IPS-11a (cell line): ENCODE results near the gene CSRP3.
"Not testable (repeated sequence)": the region's sequence is repeated elsewhere in the genome, so short reads cannot be mapped to it uniquely, and the experiment has no call there.

Experiments
- H3K4me3 ChIP-seq: one replicate; pipeline ENCODE4 v1.5.1; 2013; ENCODE audit warnings: low read depth, low read length, control low read depth

The CSRP3 gene

DNA sequence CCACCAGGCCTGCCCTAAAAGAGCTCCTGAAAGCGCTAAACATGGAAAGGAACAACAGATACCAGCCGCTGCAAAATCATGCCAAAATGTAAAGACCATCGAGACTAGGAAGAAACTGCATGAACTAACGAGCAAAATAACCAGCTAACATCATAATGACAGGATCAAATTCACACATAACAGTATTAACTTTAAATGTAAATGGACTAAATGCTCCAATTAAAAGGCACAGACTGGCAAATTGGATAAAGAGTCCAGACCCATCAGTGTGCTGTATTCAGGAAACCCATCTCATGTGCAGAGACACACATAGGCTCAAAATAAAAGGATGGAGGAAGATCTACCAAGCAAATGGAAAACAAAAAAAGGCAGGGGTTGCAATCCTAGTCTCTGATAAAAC, 64.9 kb downstream of the CSRP3 start:
- H3K4me3 ChIP-seq = not testable (repeated sequence)

DNA sequence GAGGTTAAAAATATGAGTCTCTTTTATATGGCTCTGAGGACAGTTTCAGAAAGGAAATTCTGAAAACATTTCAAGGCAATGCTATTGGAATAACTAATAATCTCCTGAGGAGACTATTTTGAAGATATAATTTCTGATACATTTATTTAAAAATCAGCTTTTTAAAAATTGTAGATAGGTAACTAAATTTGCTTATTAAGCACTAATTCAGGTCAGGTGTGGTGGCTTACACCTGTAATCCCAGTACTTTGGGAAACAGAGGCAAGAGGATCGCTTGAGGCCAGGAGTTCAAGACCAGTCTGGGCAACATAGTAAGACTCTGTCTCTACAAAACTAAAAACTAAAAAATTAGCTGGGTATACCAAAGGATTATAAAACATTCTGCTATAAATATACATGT, 67.8 kb downstream of the CSRP3 start:
- no peak overlapping the region for H3K4me3 ChIP-seq
